HepG2 (cell line): ENCODE results near the gene A3GALT2. TPM values are rescaled to one million over a fixed set of nuclear protein-coding genes. Genes with fewer than 3 reads are reported as not detected.
A peak's percentile ranks its signal among the peaks of the same experiment; 100 is the strongest.

Experiments used
- BCL6 ChIP-seq: IDR thresholded peaks from 2 replicates; pipeline ENCODE4 v1.6.1; 2016; ENCODE audit warnings: missing genetic modification reagents, missing compliant biosample characterization
- CREB1 ChIP-seq, 2 experiments: fragments of 450-650 bp in 1 of 2; IDR thresholded peaks; 2 replicates each; pipeline ENCODE4 v1.6.1; 2016 to 2017; ENCODE audit warnings: control low read depth in 1 of 2, mild to moderate bottlenecking in 1 of 2, missing compliant biosample characterization in 1 of 2, missing genetic modification characterization in 1 of 2
- IRF2 ChIP-seq: IDR thresholded peaks from 2 replicates; pipeline ENCODE4 v1.6.1; 2018; ENCODE audit warnings: missing genetic modification reagents, missing compliant biosample characterization
- NFYB ChIP-seq: sonication (generic); formaldehyde crosslinking; IDR thresholded peaks from 2 replicates; pipeline ENCODE4 v1.4.0; 2020; ENCODE audit warnings: missing genetic modification reagents
- NR1H2 ChIP-seq: sonication (generic); formaldehyde crosslinking; IDR thresholded peaks from 2 replicates; pipeline ENCODE4 v1.8.1; 2022; ENCODE audit warnings: low read depth, missing genetic modification reagents, borderline replicate concordance
- NR2F1 ChIP-seq, 2 experiments: fragments of 450-650 bp in 1 of 2; formaldehyde crosslinking in 1 of 2; IDR thresholded peaks; 2 replicates each; pipeline versions ENCODE4 v1.5.0 to v1.6.1; 2016 to 2020; ENCODE audit warnings: mild to moderate bottlenecking in 1 of 2, missing compliant biosample characterization in 1 of 2, missing genetic modification reagents in 1 of 2, moderate library complexity in 1 of 2
- PTBP1 ChIP-seq: fragments of 200-400 bp; formaldehyde crosslinking; IDR thresholded peaks from 2 replicates; pipeline ENCODE4 v1.6.1; 2018; ENCODE audit warnings: low read length, low read depth; ENCODE audit not compliant: poor library complexity, severe bottlenecking
- SYNCRIP ChIP-seq: fragments of 200-400 bp; formaldehyde crosslinking; IDR thresholded peaks from 2 replicates; pipeline ENCODE4 v1.6.1; 2018; ENCODE audit warnings: mild to moderate bottlenecking, low read depth, low read length; ENCODE audit not compliant: insufficient read depth
- TEAD2 ChIP-seq: sonication (generic); formaldehyde crosslinking; IDR thresholded peaks from 2 replicates; pipeline ENCODE4 v1.9.0; 2021; ENCODE audit warnings: missing genetic modification reagents
- ZBTB1 ChIP-seq: sonication (generic); formaldehyde crosslinking; IDR thresholded peaks from 2 replicates; pipeline ENCODE4 v1.4.0; 2020; ENCODE audit warnings: missing genetic modification reagents, borderline replicate concordance
- ZEB1 ChIP-seq: IDR thresholded peaks from 2 replicates; pipeline ENCODE4 v1.6.1; 2012; ENCODE audit warnings: mild to moderate bottlenecking, low read depth, inconsistent platforms; ENCODE audit not compliant: insufficient replicate concordance
- ZKSCAN1 ChIP-seq: fragments of 150-350 bp; IDR thresholded peaks from 2 replicates; pipeline ENCODE4 v1.6.1; 2014; ENCODE audit warnings: low read length
- ZNF256 ChIP-seq: sonication (generic); formaldehyde crosslinking; conservative IDR thresholded peaks from 2 replicates; pipeline ENCODE4 v1.4.0; 2020; ENCODE audit warnings: missing genetic modification reagents
- ZNF326 ChIP-seq: sonication (generic); formaldehyde crosslinking; IDR thresholded peaks from 2 replicates; pipeline ENCODE4 v1.4.0; 2020; ENCODE audit warnings: missing genetic modification reagents, borderline replicate concordance
- ZNF546 ChIP-seq: sonication (generic); formaldehyde crosslinking; conservative IDR thresholded peaks from 2 replicates; pipeline ENCODE4 v1.8.1; 2023; ENCODE audit warnings: mild to moderate bottlenecking, missing genetic modification reagents
- ZNF670 ChIP-seq: sonication (generic); formaldehyde crosslinking; IDR thresholded peaks from 2 replicates; pipeline ENCODE4 v1.8.0; 2022; ENCODE audit warnings: mild to moderate bottlenecking, missing genetic modification reagents, borderline replicate concordance
- ZNF709 ChIP-seq: sonication (generic); formaldehyde crosslinking; IDR thresholded peaks from 2 replicates; pipeline ENCODE4 v1.5.0; 2020; ENCODE audit warnings: mild to moderate bottlenecking, missing genetic modification reagents
- ZNF761 ChIP-seq: sonication (generic); formaldehyde crosslinking; conservative IDR thresholded peaks from 2 replicates; pipeline ENCODE4 v1.4.0; 2020; ENCODE audit warnings: mild to moderate bottlenecking, missing genetic modification reagents
- ZSCAN9 ChIP-seq: IDR thresholded peaks from 2 replicates; pipeline ENCODE4 v1.6.1; 2016; ENCODE audit warnings: borderline replicate concordance
- polyA plus RNA-seq, 8 experiments: library from polyadenylated mRNA; depleted of rRNA in 3 of 8; stranded (reverse) in 7 of 8; unstranded in 1 of 8; fragments of >200 nt; fragmentation: Illumina TruSeq in 4 of 8; extraction: Trizol in 4 of 8; gene quantifications; 2 replicates each; pipeline versions ENCODE4 v1.2.1 to v1.2.3, GENCODE V29; 2011 to 2016; ENCODE audit warnings: low read depth in 4 of 8, missing spikeins in 1 of 8, mixed read lengths in 1 of 8; ENCODE audit not compliant: insufficient read depth in 1 of 8
- total RNA-seq, 5 experiments: library from RNA; depleted of rRNA; stranded (reverse); fragments of >200 nt; fragmentation: Illumina TruSeq; extraction: Trizol; gene quantifications; 2 replicates each; pipeline ENCODE4 v1.2.3, GENCODE V29; 2016; ENCODE audit warnings: low read depth in 1 of 5
- TF ChIP-seq, protein P1 (sequence below): IDR thresholded peaks from 2 replicates; pipeline ENCODE4 v1.6.1; 2018; ENCODE audit warnings: missing genetic modification reagents
- TF ChIP-seq, protein P2 (sequence below): sonication (generic); formaldehyde crosslinking; IDR thresholded peaks from 2 replicates; pipeline ENCODE4 v1.4.0; 2020; ENCODE audit warnings: mild to moderate bottlenecking, missing genetic modification reagents
- TF ChIP-seq, protein P3 (sequence below), 2 experiments: sonication (generic) in 1 of 2; formaldehyde crosslinking in 1 of 2; IDR thresholded peaks; 2 replicates each; pipeline versions ENCODE4 v1.4.0 to v1.6.1; 2016 to 2020; ENCODE audit warnings: borderline replicate concordance in 1 of 2, low read depth in 1 of 2, mild to moderate bottlenecking in 1 of 2, missing genetic modification reagents in 1 of 2
- TF ChIP-seq, protein P4 (sequence below): sonication (generic); formaldehyde crosslinking; IDR thresholded peaks from 2 replicates; pipeline ENCODE4 v1.4.0; 2020; ENCODE audit warnings: missing genetic modification reagents

A3GALT2 gene
- total and polyA plus RNA-seq, 2 of the 13 experiments (the other 11 are each of a cell fraction or from before 2014, with no cell fraction given) = not detected

DNA sequence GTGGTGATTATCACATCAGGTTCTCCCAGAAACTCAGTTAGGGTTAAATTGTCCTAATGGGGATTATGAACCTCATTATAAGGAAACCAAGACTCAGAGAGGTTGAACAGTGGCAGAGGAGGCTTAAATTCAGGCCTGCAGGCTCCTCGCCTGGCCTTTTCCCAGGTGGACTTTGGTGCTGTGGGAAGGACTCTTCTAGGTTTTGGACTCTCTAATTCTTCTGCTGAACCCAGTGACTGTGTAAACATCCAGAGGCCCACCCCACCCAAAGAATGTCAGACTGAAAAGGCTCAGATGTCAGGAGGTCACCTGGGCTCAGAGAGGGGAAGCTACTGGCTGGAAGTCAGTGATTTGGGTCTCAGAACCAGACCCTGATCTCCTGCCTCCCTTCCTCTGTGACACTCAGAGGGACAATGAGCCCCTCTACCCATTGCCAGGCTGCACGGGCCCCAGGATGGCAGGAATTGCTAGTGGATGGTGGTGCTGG is 62.1 kb downstream of the A3GALT2 start (continued):
- no peak for TF ChIP-seq CREB1 (IDR thresholded peaks at IDR 0.05)
- peak; percentile 66 for TF ChIP-seq CREB1 (CRISPR knock-in tag; IDR thresholded peaks at IDR 0.05)
- TF ChIP-seq, protein P1, sequence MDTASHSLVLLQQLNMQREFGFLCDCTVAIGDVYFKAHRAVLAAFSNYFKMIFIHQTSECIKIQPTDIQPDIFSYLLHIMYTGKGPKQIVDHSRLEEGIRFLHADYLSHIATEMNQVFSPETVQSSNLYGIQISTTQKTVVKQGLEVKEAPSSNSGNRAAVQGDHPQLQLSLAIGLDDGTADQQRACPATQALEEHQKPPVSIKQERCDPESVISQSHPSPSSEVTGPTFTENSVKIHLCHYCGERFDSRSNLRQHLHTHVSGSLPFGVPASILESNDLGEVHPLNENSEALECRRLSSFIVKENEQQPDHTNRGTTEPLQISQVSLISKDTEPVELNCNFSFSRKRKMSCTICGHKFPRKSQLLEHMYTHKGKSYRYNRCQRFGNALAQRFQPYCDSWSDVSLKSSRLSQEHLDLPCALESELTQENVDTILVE (CRISPR knock-in tag) = peak; percentile 26; the same call in 1 of the 2 replicates
- TF ChIP-seq ZSCAN9 (CRISPR knock-in tag) = no peak
- TF ChIP-seq ZEB1 = peak; percentile 81
- TF ChIP-seq, protein P2, sequence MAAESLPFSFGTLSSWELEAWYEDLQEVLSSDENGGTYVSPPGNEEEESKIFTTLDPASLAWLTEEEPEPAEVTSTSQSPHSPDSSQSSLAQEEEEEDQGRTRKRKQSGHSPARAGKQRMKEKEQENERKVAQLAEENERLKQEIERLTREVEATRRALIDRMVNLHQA (CRISPR knock-in tag) = no peak
- TF ChIP-seq ZKSCAN1 = no peak
- TF ChIP-seq ZNF709 = no peak
- no peak for TF ChIP-seq PTBP1
- TF ChIP-seq ZNF761 = no peak
- TF ChIP-seq BCL6 (CRISPR knock-in tag) = peak; percentile 73
- no peak for TF ChIP-seq ZNF670 (CRISPR knock-in tag)
- TF ChIP-seq ZNF256 (CRISPR knock-in tag) = no peak
- no peak for TF ChIP-seq NFYB
- TF ChIP-seq NR1H2 = no peak
- peak; percentile 44; the same call in 1 of the 2 replicates for TF ChIP-seq IRF2 (CRISPR knock-in tag)
- TF ChIP-seq ZNF546 (CRISPR knock-in tag) = no peak
- TF ChIP-seq, protein P3, sequence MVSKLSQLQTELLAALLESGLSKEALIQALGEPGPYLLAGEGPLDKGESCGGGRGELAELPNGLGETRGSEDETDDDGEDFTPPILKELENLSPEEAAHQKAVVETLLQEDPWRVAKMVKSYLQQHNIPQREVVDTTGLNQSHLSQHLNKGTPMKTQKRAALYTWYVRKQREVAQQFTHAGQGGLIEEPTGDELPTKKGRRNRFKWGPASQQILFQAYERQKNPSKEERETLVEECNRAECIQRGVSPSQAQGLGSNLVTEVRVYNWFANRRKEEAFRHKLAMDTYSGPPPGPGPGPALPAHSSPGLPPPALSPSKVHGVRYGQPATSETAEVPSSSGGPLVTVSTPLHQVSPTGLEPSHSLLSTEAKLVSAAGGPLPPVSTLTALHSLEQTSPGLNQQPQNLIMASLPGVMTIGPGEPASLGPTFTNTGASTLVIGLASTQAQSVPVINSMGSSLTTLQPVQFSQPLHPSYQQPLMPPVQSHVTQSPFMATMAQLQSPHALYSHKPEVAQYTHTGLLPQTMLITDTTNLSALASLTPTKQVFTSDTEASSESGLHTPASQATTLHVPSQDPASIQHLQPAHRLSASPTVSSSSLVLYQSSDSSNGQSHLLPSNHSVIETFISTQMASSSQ (IDR thresholded peaks at IDR 0.05; ENCODE audit: low read depth) = no peak
- TF ChIP-seq, protein P3 (CRISPR knock-in tag; IDR thresholded peaks at IDR 0.05; ENCODE audit: borderline replicate concordance) = no peak; the same call in 1 of the 2 replicates
- TF ChIP-seq SYNCRIP = no peak
- TF ChIP-seq ZNF326 (CRISPR knock-in tag) = no peak
- TF ChIP-seq NR2F1 (CRISPR knock-in tag; IDR thresholded peaks at IDR 0.05) = peak; percentile 78 to 90
- TF ChIP-seq, protein P4, sequence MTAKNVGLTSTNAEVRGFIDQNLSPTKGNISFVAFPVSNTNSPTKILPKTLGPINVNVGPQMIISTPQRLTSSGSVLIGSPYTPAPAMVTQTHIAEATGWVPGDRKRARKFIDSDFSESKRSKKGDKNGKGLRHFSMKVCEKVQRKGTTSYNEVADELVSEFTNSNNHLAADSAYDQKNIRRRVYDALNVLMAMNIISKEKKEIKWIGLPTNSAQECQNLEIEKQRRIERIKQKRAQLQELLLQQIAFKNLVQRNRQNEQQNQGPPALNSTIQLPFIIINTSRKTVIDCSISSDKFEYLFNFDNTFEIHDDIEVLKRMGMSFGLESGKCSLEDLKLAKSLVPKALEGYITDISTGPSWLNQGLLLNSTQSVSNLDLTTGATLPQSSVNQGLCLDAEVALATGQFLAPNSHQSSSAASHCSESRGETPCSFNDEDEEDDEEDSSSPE (CRISPR knock-in tag) = 0 out of 2 replicates have a peak, but pooled peaks have one; percentile 50
- no peak for TF ChIP-seq TEAD2 (CRISPR knock-in tag)
- TF ChIP-seq ZBTB1 (CRISPR knock-in tag) = no peak
